Measurements from ENCODE around the gene STX2.

DNA sequence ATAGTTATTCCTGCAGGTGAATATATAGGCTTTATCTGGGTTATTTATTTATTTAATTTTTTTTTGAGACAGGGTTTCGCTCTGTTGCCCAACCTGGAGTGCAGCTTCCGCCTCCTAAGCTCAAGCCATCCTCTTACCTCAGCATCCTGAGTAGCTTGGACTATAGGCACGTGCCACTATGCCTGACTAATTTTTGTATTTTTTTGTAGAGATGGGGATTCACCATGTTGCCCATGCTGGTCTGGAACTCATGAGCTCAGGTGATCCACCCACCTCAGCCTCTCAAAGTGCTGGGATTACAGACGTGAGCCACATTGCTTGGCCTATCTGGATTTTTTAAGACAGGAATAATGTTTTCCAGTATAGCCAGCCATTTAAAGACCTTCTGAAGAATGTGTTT is 34.8 kb upstream of the STX2 start:
- TF ChIP-seq, protein P1, sequence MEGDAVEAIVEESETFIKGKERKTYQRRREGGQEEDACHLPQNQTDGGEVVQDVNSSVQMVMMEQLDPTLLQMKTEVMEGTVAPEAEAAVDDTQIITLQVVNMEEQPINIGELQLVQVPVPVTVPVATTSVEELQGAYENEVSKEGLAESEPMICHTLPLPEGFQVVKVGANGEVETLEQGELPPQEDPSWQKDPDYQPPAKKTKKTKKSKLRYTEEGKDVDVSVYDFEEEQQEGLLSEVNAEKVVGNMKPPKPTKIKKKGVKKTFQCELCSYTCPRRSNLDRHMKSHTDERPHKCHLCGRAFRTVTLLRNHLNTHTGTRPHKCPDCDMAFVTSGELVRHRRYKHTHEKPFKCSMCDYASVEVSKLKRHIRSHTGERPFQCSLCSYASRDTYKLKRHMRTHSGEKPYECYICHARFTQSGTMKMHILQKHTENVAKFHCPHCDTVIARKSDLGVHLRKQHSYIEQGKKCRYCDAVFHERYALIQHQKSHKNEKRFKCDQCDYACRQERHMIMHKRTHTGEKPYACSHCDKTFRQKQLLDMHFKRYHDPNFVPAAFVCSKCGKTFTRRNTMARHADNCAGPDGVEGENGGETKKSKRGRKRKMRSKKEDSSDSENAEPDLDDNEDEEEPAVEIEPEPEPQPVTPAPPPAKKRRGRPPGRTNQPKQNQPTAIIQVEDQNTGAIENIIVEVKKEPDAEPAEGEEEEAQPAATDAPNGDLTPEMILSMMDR (IDR thresholded peaks at IDR 0.05): no peak
- no peak for TF ChIP-seq POLR2A (IDR thresholded peaks at IDR 0.05)
